IMR-90 (cell line): ENCODE results near the gene ARHGAP24. TPM values are rescaled to one million over a fixed set of nuclear protein-coding genes. Genes with fewer than 3 reads are reported as not detected.

Experiments
- ATAC-seq: fragments of 200-7000 bp; cut with Tn5 transposase; 2 replicates; pipeline ENCODE4 v1.9.1; 2020; ENCODE audit warnings: low read depth, mild to moderate bottlenecking, moderate library complexity
- BruUV-seq: library from RNA; stranded (reverse); fragments of 400-500 nt; replicated peaks from 2 replicates; lab custom pipeline; 2021; lab: Mats Ljungman, UMichigan
- CTCF ChIA-PET: fragments of 300-600 bp; formaldehyde crosslinking; extraction: SDS; loops from one replicate; lab custom pipeline; 2021; ENCODE audit warnings: antibody characterized with exemption; lab: Yijun Ruan, JAX
- POLR2A ChIA-PET: fragments of 300-600 bp; sonication (Branson Sonifier 250); formaldehyde crosslinking; loops from one replicate; lab custom pipeline; 2022; ENCODE audit warnings: antibody characterized with exemption; ENCODE audit not compliant: unreplicated experiment; lab: Charles Lee
- DNase-seq: peaks from one replicate; pipeline ENCODE4 v3.0.0; 2013
- H2AFZ ChIP-seq: replicated peaks from 2 replicates; pipeline ENCODE3; 2013; ENCODE audit warnings: low read length, mild to moderate bottlenecking; ENCODE audit not compliant: poor library complexity
- H2AK5ac ChIP-seq: 2 replicates; pipeline ENCODE4 v1.6.1; 2013; ENCODE audit warnings: low read depth, low read length, inconsistent platforms
- H2AK9ac ChIP-seq: replicated peaks from 2 replicates; pipeline ENCODE3; 2013; ENCODE audit warnings: mild to moderate bottlenecking, low read depth, low read length, moderate library complexity; ENCODE audit not compliant: poor library complexity
- H2BK120ac ChIP-seq: 2 replicates; pipeline ENCODE4 v1.6.1; 2013; ENCODE audit warnings: low read depth, low read length, inconsistent platforms
- H2BK15ac ChIP-seq: 3 replicates; pipeline ENCODE4 v1.6.1; 2013; ENCODE audit warnings: low read depth, low read length, inconsistent platforms
- H2BK20ac ChIP-seq: 2 replicates; pipeline ENCODE4 v1.6.1; 2013; ENCODE audit warnings: low read depth, mild to moderate bottlenecking, inconsistent platforms, low read length, moderate library complexity
- H2BK5ac ChIP-seq: 2 replicates; pipeline ENCODE4 v1.6.1; 2013; ENCODE audit warnings: mild to moderate bottlenecking, low read depth, low read length, inconsistent platforms; ENCODE audit not compliant: poor library complexity, severe bottlenecking
- H3K14ac ChIP-seq: replicated peaks from 2 replicates; pipeline ENCODE4 v1.6.1; 2013; ENCODE audit warnings: low read depth, low read length, inconsistent platforms
- H3K18ac ChIP-seq: 2 replicates; pipeline ENCODE4 v1.6.1; 2013; ENCODE audit warnings: low read depth, low read length, control low read depth
- H3K23ac ChIP-seq: 2 replicates; pipeline ENCODE4 v1.6.1; 2013; ENCODE audit warnings: low read depth, low read length, inconsistent platforms
- H3K27ac ChIP-seq: 2 replicates; pipeline ENCODE4 v1.5.1; 2013; ENCODE audit warnings: mild to moderate bottlenecking, control low read depth, low read length; ENCODE audit not compliant: insufficient read depth
- H3K27me3 ChIP-seq: 2 replicates; pipeline ENCODE4 v1.6.1; 2013; ENCODE audit warnings: low read length; ENCODE audit not compliant: control insufficient read depth, insufficient read depth
- H3K36me3 ChIP-seq: 2 replicates; pipeline ENCODE4 v1.6.1; 2013; ENCODE audit warnings: low read length, mixed read lengths; ENCODE audit not compliant: control insufficient read depth, insufficient read depth
- H3K4ac ChIP-seq: 2 replicates; pipeline ENCODE4 v1.6.1; 2013; ENCODE audit warnings: low read depth, low read length, inconsistent platforms
- H3K4me1 ChIP-seq: 2 replicates; pipeline ENCODE4 v1.6.1; 2013; ENCODE audit warnings: low read length, mixed read lengths; ENCODE audit not compliant: control insufficient read depth, insufficient read depth
- H3K4me2 ChIP-seq: 2 replicates; pipeline ENCODE4 v1.6.1; 2013; ENCODE audit warnings: low read depth, mild to moderate bottlenecking, control low read depth, low read length, moderate library complexity
- H3K4me3 ChIP-seq: 2 replicates; pipeline ENCODE4 v1.5.1; 2013; ENCODE audit warnings: low read depth, mild to moderate bottlenecking, control low read depth, low read length, moderate library complexity; ENCODE audit not compliant: insufficient read depth
- H3K56ac ChIP-seq: 2 replicates; pipeline ENCODE4 v1.6.1; 2013; ENCODE audit warnings: low read length, inconsistent platforms; ENCODE audit not compliant: insufficient read depth; ENCODE audit errors: extremely low read depth
- H3K79me1 ChIP-seq, 2 experiments: 2 replicates each; pipeline ENCODE4 v1.6.1; 2013; ENCODE audit warnings: low read length in 2 of 2, inconsistent platforms in 1 of 2, low read depth in 1 of 2
- H3K9ac ChIP-seq: 2 replicates; pipeline ENCODE4 v1.6.1; 2013; ENCODE audit warnings: low read depth, low read length, control low read depth
- H3K9me1 ChIP-seq: 2 replicates; pipeline ENCODE4 v1.6.1; 2013; ENCODE audit warnings: low read length, inconsistent platforms; ENCODE audit not compliant: insufficient read depth
- H3K9me3 ChIP-seq: 2 replicates; pipeline ENCODE4 v1.6.1; 2013; ENCODE audit warnings: low read length; ENCODE audit not compliant: control insufficient read depth, insufficient read depth
- H4K20me1 ChIP-seq: 2 replicates; pipeline ENCODE4 v1.6.1; 2013; ENCODE audit warnings: low read length, inconsistent platforms; ENCODE audit not compliant: insufficient read depth
- H4K5ac ChIP-seq: 2 replicates; pipeline ENCODE4 v1.6.1; 2013; ENCODE audit warnings: mild to moderate bottlenecking, low read depth, low read length, control low read depth
- H4K8ac ChIP-seq, 2 experiments: 2 replicates each; pipeline ENCODE4 v1.6.1; 2013; ENCODE audit warnings: low read depth in 2 of 2, low read length in 2 of 2, control low read depth in 1 of 2, inconsistent platforms in 1 of 2
- H4K91ac ChIP-seq: 2 replicates; pipeline ENCODE4 v1.6.1; 2013; ENCODE audit warnings: low read depth, low read length, inconsistent platforms; ENCODE audit not compliant: insufficient read depth
- BHLHE40 ChIP-seq: fragments of 150-350 bp; IDR thresholded peaks from 2 replicates; pipeline ENCODE4 v1.6.1; 2016; ENCODE audit warnings: mild to moderate bottlenecking, low read depth, low read length
- CEBPB ChIP-seq: IDR thresholded peaks from 2 replicates; pipeline ENCODE4 v1.6.1; 2012; ENCODE audit warnings: low read depth, low read length, improper control_type of control experiment
- CTCF ChIP-seq: conservative IDR thresholded peaks from 2 replicates; pipeline ENCODE4 v1.5.1; 2012; ENCODE audit warnings: mild to moderate bottlenecking, low read depth, low read length, improper control_type of control experiment
- FOS ChIP-seq: fragments of 150-350 bp; IDR thresholded peaks from 2 replicates; pipeline ENCODE4 v1.6.1; 2016; ENCODE audit warnings: low read depth, low read length
- MAFK ChIP-seq: IDR thresholded peaks from 2 replicates; pipeline ENCODE4 v1.6.1; 2012; ENCODE audit warnings: low read depth, low read length, improper control_type of control experiment
- MAZ ChIP-seq: IDR thresholded peaks from 2 replicates; pipeline ENCODE4 v1.6.1; 2012; ENCODE audit warnings: low read depth, mild to moderate bottlenecking, low read length, improper control_type of control experiment, moderate library complexity, borderline replicate concordance
- MXI1 ChIP-seq: IDR thresholded peaks from 2 replicates; pipeline ENCODE4 v1.6.1; 2012; ENCODE audit warnings: low read depth, mild to moderate bottlenecking, low read length, moderate library complexity, borderline replicate concordance
- RAD21 ChIP-seq: IDR thresholded peaks from 2 replicates; pipeline ENCODE4 v1.6.1; 2012; ENCODE audit warnings: low read length, improper control_type of control experiment
- RCOR1 ChIP-seq: IDR thresholded peaks from 2 replicates; pipeline ENCODE4 v1.6.1; 2012; ENCODE audit warnings: mild to moderate bottlenecking, low read length, improper control_type of control experiment; ENCODE audit not compliant: insufficient replicate concordance
- RFX5 ChIP-seq: IDR thresholded peaks from 2 replicates; pipeline ENCODE4 v1.8.0; 2012; ENCODE audit warnings: low read depth, mild to moderate bottlenecking, low read length, moderate library complexity
- SMC3 ChIP-seq: fragments of 150-350 bp; IDR thresholded peaks from 2 replicates; pipeline ENCODE4 v1.6.1; 2016; ENCODE audit warnings: low read depth, mild to moderate bottlenecking, antibody characterized with exemption, low read length, moderate library complexity
- WGBS, 2 experiments: methylation state at CpG; one replicate each; pipeline versions ENCODE4 v1.1.5 to v1.1.7; 2013; ENCODE audit warnings: missing lambda C conversion rate in 2 of 2; ENCODE audit not compliant: insufficient read length in 1 of 2; ENCODE audit errors: extremely low coverage in 2 of 2; 5-methylcytosine and 5-hydroxymethylcytosine counted together
- dilution Hi-C: fragments of 300-500 bp; cut with HindIII; formaldehyde crosslinking; loops from one replicate; pipeline ENCODE4 v1.14.3; 2018; ENCODE audit warnings: low sequenced_read_pairs; ENCODE audit not compliant: unreplicated experiment
- in situ Hi-C: fragments of 300-500 bp; cut with MboI; formaldehyde crosslinking; loops from 3 replicates; pipeline ENCODE4 v1.14.3; 2019; ENCODE audit warnings: low sequenced_read_pairs, inconsistent platforms, mixed read lengths
- intact Hi-C: fragments of 100-400 bp; cut with micrococcal nuclease; formaldehyde crosslinking; loops from 2 replicates; pipeline ENCODE4 v1.10.0; 2022
- polyA plus RNA-seq, 3 experiments: library from polyadenylated mRNA; depleted of rRNA; stranded (reverse); fragments of >200 nt; gene quantifications; 2 replicates each; pipeline ENCODE4 v1.2.3, GENCODE V29; 2012; ENCODE audit warnings: low replicate concordance in 1 of 3
- total RNA-seq: library from RNA; depleted of rRNA; stranded (reverse); fragments of >200 nt; gene quantifications from 2 replicates; pipeline ENCODE4 v1.2.3, GENCODE V29; 2012

The ARHGAP24 gene
- total and polyA plus RNA-seq, 2 of the 4 experiments (the other 2 are of a cell fraction) = 11.9 to 24.0 TPM

DNA sequence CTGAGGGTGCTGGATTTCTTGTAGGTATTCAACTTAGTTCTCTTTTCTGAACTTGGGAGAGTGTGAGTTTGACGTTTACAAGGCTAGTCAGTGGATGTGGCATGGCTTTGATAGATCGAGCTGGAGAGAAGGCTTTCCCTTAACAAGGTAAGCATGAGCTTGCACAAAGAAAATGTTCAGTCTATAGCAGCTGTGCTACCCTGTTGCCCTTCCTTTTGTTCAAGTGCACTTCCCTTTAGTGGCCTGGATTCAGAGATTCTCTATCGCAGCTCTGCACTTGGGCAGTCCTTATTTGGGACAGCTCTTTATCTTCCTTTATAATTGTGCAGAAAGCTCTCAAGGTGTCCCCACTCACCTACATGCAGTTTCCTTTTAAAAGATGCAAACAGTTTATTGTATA is 198.0 kb downstream of the ARHGAP24 start:
- Histone ChIP-seq H2AK9ac (no peak overlapping the region), H4K8ac (no peak overlapping the region), H3K4me3 (no peak overlapping the region), H3K9me3 (no peaks in the 10 kb centered on the region), H4K20me1 (no peaks in the 10 kb centered on the region), H2AK5ac (no peak overlapping the region), H3K27ac (no peak overlapping the region), H2BK15ac (no peak overlapping the region), H3K27me3 (no peaks in the 10 kb centered on the region), H3K36me3 (no peaks in the 10 kb centered on the region), H3K56ac (no peak overlapping the region), H3K4ac (no peak overlapping the region), H2BK120ac (no peak overlapping the region), H4K91ac (no peak overlapping the region), H3K4me1 (no peaks in the 10 kb centered on the region; the same call in 1 of the 2 replicates), H2AFZ (no peak overlapping the region), H3K23ac (no peak overlapping the region), H2BK20ac (no peak overlapping the region), H3K4me2 (no peak overlapping the region), H2BK5ac (no peak overlapping the region), H3K14ac (no peak overlapping the region), H4K5ac (no peak overlapping the region), H3K9me1 (no peaks in the 10 kb centered on the region), H3K18ac (no peak overlapping the region), H3K79me1 (no peaks in the 10 kb centered on the region), H3K9ac (no peak overlapping the region)
- dilution Hi-C loops (no loop called here), intact Hi-C loops (no loop called here), in situ Hi-C loops (no loop called here)
- TF ChIP-seq FOS (no peak), CEBPB (no peak), MXI1 (no peak), MAFK (no peak), SMC3 (no peak), RAD21 (no peak), CTCF (no peak), RCOR1 (no peak), MAZ (no peak), BHLHE40 (no peak), RFX5 (no peak)
- ChIA-PET CTCF (no interaction called here), POLR2A (no interaction called here)
- ATAC-seq = no peak
- 60% methylated on average over 1 of the region's 3 CpGs; no CpG with 5 or more reads in 1 of the 2 experiments for WGBS, 2 experiments
- DNase-seq = no peak
- BruUV-seq = no TSS peak
